Sigmoid colon (tissue), 7 donors: Measurements from ENCODE around the gene LMNTD2. TPM values are rescaled to one million over a fixed set of nuclear protein-coding genes. Genes with fewer than 3 reads are reported as not detected.

ENCODE experiments used
- DNase-seq: peaks from one replicate; pipeline ENCODE4 v3.0.0-alpha.2; 2019
- H3K27ac ChIP-seq, 4 donors: fragments of 200-600 bp; sonication (generic); one replicate each; pipeline ENCODE4 v1.5.1; 2016 to 2019; ENCODE audit warnings: mild to moderate bottlenecking in 1 of 4
- H3K27me3 ChIP-seq, 3 donors: fragments of 200-600 bp; sonication (generic); one replicate each; pipeline ENCODE4 v1.5.1; 2019; ENCODE audit warnings: mild to moderate bottlenecking in 1 of 3
- H3K36me3 ChIP-seq, 4 donors: fragments of 200-600 bp; sonication (generic); one replicate each; pipeline ENCODE4 v1.5.1; 2016 to 2019
- H3K4me1 ChIP-seq, 4 donors: fragments of 200-600 bp; sonication (generic); one replicate each; pipeline ENCODE4 v1.5.1; 2017 to 2019
- H3K4me3 ChIP-seq, 4 donors: fragments of 200-600 bp; sonication (generic); one replicate each; pipeline ENCODE4 v1.5.1; 2017 to 2019; ENCODE audit warnings: mild to moderate bottlenecking in 2 of 4, moderate library complexity in 1 of 4
- H3K9me3 ChIP-seq, 4 donors: fragments of 200-600 bp in 3 of 4; sonication (generic) in 3 of 4; one replicate each; pipeline versions ENCODE4 v1.5.1 to v1.6.1; 2013 to 2019
- CTCF ChIP-seq, 4 experiments: fragments of 450-650 bp in 3 of 4; fragments of 200-600 bp in 1 of 4; IDR thresholded peaks; one replicate each; pipeline ENCODE4 v1.5.1; 2016 to 2019; ENCODE audit warnings: antibody characterized with exemption in 4 of 4, mild to moderate bottlenecking in 3 of 4, moderate library complexity in 2 of 4
- EP300 ChIP-seq, 4 donors: sonication (generic); formaldehyde crosslinking; IDR thresholded peaks; one replicate each; pipeline ENCODE4 v1.6.1; 2017; ENCODE audit warnings: antibody characterized with exemption in 4 of 4
- POLR2A ChIP-seq, 2 donors: fragments of 450-650 bp; IDR thresholded peaks; one replicate each; pipeline ENCODE4 v1.6.1; 2016; ENCODE audit warnings: antibody characterized with exemption in 2 of 2, mild to moderate bottlenecking in 2 of 2, moderate library complexity in 2 of 2
- POLR2AphosphoS5 ChIP-seq, 4 donors: sonication (generic); formaldehyde crosslinking; IDR thresholded peaks; one replicate each; pipeline ENCODE4 v1.6.1; 2017; ENCODE audit warnings: antibody characterized with exemption in 4 of 4
- WGBS, 2 donors: extraction: QIAGEN DNeasy Blood & Tissue Kit; methylation state at CpG; one replicate each; pipeline ENCODE4 v1.1.7; 2013; 5-methylcytosine and 5-hydroxymethylcytosine counted together
- intact Hi-C: fragments of 100-400 bp; cut with DNase I; formaldehyde crosslinking; loops from one replicate; pipeline ENCODE4 v1.15.1; 2023
- polyA plus RNA-seq, 3 donors: library from polyadenylated mRNA; stranded (reverse); fragments of 200-250 nt; gene quantifications; one replicate each; pipeline ENCODE4 v1.2.3, GENCODE V29; 2013
- total RNA-seq, 4 donors: library from RNA; depleted of rRNA; stranded (reverse); fragments of >200 nt; gene quantifications; one replicate each; pipeline ENCODE4 v1.1.0, GENCODE V29; 2016
- donor health status: healthy with polysubstance abuse.
- donor health status: Bipolar disorder and iron deficiency.
- donor health status: healthy.

LMNTD2 gene
- total and polyA plus RNA-seq, 7 donors = 0.66 to 6.3 (median 1.3) TPM; not detected in 1

- Histone ChIP-seq H3K27me3 (peaks cover 0 to 7% (median 0%) of the 10 kb centered on the region in 3 donors), H3K9me3 (no peaks in the 10 kb centered on the region), H3K4me1 (peaks cover 0 to 24% (median 22%) of the 10 kb centered on the region in 4 donors), H3K36me3 (no peaks in the 10 kb centered on the region), H3K27ac (no peak overlapping the region), H3K4me3 (no peak overlapping the region)
- intact Hi-C loops = no loop called here
- DNase-seq = no peak
- 81 to 85% methylated on average over 12 of the region's 12 CpGs for WGBS, 2 donors
- TF ChIP-seq CTCF (IDR thresholded peaks at IDR 0.05) (no peak), POLR2A (IDR thresholded peaks at IDR 0.05) (no peak)
Measured at GRCh38 chr11:565921-566509, 5.5 kb upstream of the LMNTD2 start.

- H3K27me3 ChIP-seq = peaks cover 4 to 7% (median 6%) of the 10 kb centered on the region in 3 donors
- no peak overlapping the region for H3K4me3 ChIP-seq
- WGBS, 2 donors = 69 to 84% methylated on average over 12 of the region's 12 CpGs
- H3K9me3 ChIP-seq = no peaks in the 10 kb centered on the region
- H3K4me1 ChIP-seq = peaks cover 0 to 28% (median 23%) of the 10 kb centered on the region in 4 donors
- H3K27ac ChIP-seq = no peak overlapping the region
- no peak for DNase-seq
- TF ChIP-seq POLR2A (IDR thresholded peaks at IDR 0.05) (no peak), EP300 (IDR thresholded peaks at IDR 0.05) (no peak), CTCF (IDR thresholded peaks at IDR 0.05) (no peak), POLR2AphosphoS5 (IDR thresholded peaks at IDR 0.05) (no peak)
- intact Hi-C loops = no loop called here
- H3K36me3 ChIP-seq = no peaks in the 10 kb centered on the region
Measured at GRCh38 chr11:563812-564578, 3.5 kb upstream of the LMNTD2 start.

GRCh38 chr11:563066-563811, 2.7 kb upstream of the LMNTD2 start:
- Histone ChIP-seq H3K4me3 (no peak overlapping the region), H3K4me1 (peaks cover 0 to 25% (median 21%) of the 10 kb centered on the region in 4 donors), H3K9me3 (no peaks in the 10 kb centered on the region), H3K27me3 (peaks cover 10 to 14% (median 12%) of the 10 kb centered on the region in 3 donors), H3K27ac (no peak overlapping the region), H3K36me3 (no peaks in the 10 kb centered on the region)
- intact Hi-C loops = no loop called here
- TF ChIP-seq POLR2AphosphoS5 (IDR thresholded peaks at IDR 0.05) (no peak), POLR2A (IDR thresholded peaks at IDR 0.05) (no peak), CTCF (IDR thresholded peaks at IDR 0.05) (no peak), EP300 (IDR thresholded peaks at IDR 0.05) (no peak)
- WGBS, 2 donors = 91 to 94% methylated on average over 18 of the region's 18 CpGs
- DNase-seq = no peak

GRCh38 chr11:562046-562645, 1.6 kb upstream of the LMNTD2 start:
- Histone ChIP-seq H3K9me3 (no peaks in the 10 kb centered on the region), H3K4me3 (no peak overlapping the region), H3K36me3 (no peaks in the 10 kb centered on the region), H3K27ac (no peak overlapping the region), H3K4me1 (peaks cover 0 to 16% (median 15%) of the 10 kb centered on the region in 4 donors), H3K27me3 (peaks cover 14 to 24% (median 22%) of the 10 kb centered on the region in 3 donors)
- intact Hi-C loops = no loop called here
- 89 to 94% methylated on average over 29 of the region's 29 CpGs for WGBS, 2 donors
- TF ChIP-seq POLR2AphosphoS5 (IDR thresholded peaks at IDR 0.05) = no peak
- TF ChIP-seq EP300 (IDR thresholded peaks at IDR 0.05) = no peak
- no peak for TF ChIP-seq CTCF (IDR thresholded peaks at IDR 0.05)
- no peak for TF ChIP-seq POLR2A (IDR thresholded peaks at IDR 0.05)
- no peak for DNase-seq
